LNCaP clone FGC (cell line): ENCODE results near the gene CNTROB.
"Not testable (repeated sequence)": the region's sequence is repeated elsewhere in the genome, so short reads cannot be mapped to it uniquely, and the experiment has no call there.

Experiments
- DNase-seq: peaks from one replicate; pipeline ENCODE4 v3.0.0-alpha.2; 2011; ENCODE audit warnings: low read depth
- H3K4me3 ChIP-seq: 2 replicates; pipeline ENCODE4 v1.5.1; 2011; ENCODE audit warnings: mild to moderate bottlenecking, low read depth, low read length, control low read depth
- CTCF ChIP-seq: IDR thresholded peaks from 2 replicates; pipeline ENCODE4 v1.5.1; 2012; ENCODE audit warnings: mild to moderate bottlenecking; ENCODE audit not compliant: control insufficient read depth, insufficient read depth; ENCODE audit errors: extremely low read depth

Gene CNTROB

GRCh38 chr17:7946441-7946840 is 14.4 kb downstream of the CNTROB start:
- no peak overlapping the region for H3K4me3 ChIP-seq
- no peak for DNase-seq
- no peak for TF ChIP-seq CTCF

- no peak for DNase-seq
- no peak for TF ChIP-seq CTCF
- no peak overlapping the region for H3K4me3 ChIP-seq
Observed at GRCh38 chr17:7947651-7948050, 15.6 kb downstream of the CNTROB start.

- no peak for DNase-seq
- no peak for TF ChIP-seq CTCF
- no peak overlapping the region for H3K4me3 ChIP-seq
Observed at GRCh38 chr17:7950578-7950977, 18.6 kb downstream of the CNTROB start.

GRCh38 chr17:7951143-7951792 is 19.3 kb downstream of the CNTROB start:
- H3K4me3 ChIP-seq: no peak overlapping the region
- no peak for DNase-seq

GRCh38 chr17:7953266-7953665 is 21.3 kb downstream of the CNTROB start:
- DNase-seq, H3K4me3 ChIP-seq: not testable (repeated sequence)

More at GRCh38 chr17:7951143-7951792, 19.3 kb downstream of the CNTROB start:
- TF ChIP-seq CTCF: no peak

GRCh38 chr17:7955414-7956227 is 23.6 kb downstream of the CNTROB start:
- DNase-seq: no peak
- H3K4me3 ChIP-seq: no peak overlapping the region
- TF ChIP-seq CTCF: no peak

GRCh38 chr17:7956228-7956965 is 24.4 kb downstream of the CNTROB start:
- DNase-seq: no peak
- no peak overlapping the region for H3K4me3 ChIP-seq
- no peak for TF ChIP-seq CTCF
